Measurements from ENCODE around the gene PHLDA1. TPM values are rescaled to one million over a fixed set of nuclear protein-coding genes. Genes with fewer than 3 reads are reported as not detected.

The PHLDA1 gene
- total RNA-seq, 4 donors from 2014 or later, result 2.4 to 32.7 (median 7.9) TPM

DNA sequence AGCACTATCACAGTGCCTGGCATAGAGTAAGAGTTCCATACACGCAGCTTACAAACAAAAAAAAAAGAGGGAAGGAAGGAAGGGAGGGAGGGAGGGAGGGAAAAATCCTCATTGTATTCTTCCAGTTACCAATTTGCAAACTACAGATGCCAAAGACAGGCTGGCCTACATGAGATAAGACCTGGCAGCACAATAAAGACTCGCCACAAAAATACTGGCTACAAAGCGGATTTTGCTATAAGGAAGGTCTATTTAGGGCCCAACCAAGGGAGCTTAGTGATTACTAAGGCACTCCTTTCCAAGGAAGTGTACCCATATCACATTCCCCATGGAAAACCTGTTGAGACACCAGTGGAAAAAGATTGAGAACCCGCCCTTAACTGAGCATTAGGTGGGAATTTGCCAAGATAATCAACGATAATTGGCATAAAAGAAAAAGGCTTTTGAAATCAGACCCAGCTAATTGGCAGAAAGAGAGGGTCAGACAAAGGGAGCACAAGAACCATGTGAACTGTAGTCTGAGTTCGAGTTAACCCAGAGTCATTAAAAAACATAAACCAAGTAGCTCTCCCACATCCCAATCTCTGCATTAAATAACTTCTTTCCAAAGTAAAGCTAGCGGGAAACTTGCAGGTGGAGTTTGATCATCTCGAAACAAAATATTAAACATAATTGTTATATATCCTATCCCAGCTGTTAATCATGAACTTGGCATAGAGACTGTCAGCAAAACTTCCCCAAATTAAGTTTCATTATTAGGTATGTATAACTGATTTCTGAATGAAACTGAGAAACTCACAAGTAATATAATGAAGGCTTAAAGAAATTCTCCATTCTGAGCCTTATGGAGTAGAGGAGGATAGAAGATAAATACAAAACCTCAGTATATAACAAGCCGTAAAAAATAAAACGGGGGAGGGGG is 50.1 kb downstream of the PHLDA1 start:
- peak overlapping the region in 3 of 4 donors; percentile 18 to 33 (median 27) for H3K27ac ChIP-seq
- no peaks in the 10 kb centered on the region for H3K9me3 ChIP-seq
- H3K4me1 ChIP-seq, result peaks cover 8 to 13% of the 10 kb centered on the region in 2 donors
- TF ChIP-seq, protein P1, sequence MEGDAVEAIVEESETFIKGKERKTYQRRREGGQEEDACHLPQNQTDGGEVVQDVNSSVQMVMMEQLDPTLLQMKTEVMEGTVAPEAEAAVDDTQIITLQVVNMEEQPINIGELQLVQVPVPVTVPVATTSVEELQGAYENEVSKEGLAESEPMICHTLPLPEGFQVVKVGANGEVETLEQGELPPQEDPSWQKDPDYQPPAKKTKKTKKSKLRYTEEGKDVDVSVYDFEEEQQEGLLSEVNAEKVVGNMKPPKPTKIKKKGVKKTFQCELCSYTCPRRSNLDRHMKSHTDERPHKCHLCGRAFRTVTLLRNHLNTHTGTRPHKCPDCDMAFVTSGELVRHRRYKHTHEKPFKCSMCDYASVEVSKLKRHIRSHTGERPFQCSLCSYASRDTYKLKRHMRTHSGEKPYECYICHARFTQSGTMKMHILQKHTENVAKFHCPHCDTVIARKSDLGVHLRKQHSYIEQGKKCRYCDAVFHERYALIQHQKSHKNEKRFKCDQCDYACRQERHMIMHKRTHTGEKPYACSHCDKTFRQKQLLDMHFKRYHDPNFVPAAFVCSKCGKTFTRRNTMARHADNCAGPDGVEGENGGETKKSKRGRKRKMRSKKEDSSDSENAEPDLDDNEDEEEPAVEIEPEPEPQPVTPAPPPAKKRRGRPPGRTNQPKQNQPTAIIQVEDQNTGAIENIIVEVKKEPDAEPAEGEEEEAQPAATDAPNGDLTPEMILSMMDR (IDR thresholded peaks at IDR 0.05 in 4 of 5, conservative IDR thresholded peaks at IDR 0.05 in 1 of 5), result no peak
- no peak for TF ChIP-seq POLR2A (IDR thresholded peaks at IDR 0.05)
- no peaks in the 10 kb centered on the region for H3K27me3 ChIP-seq
- DNase-seq (no peak), ATAC-seq (no peak)
- in situ Hi-C loops (cut with MboI; ENCODE audit: low sequenced_read_pairs in 4 of 4), result no loop called here
- intact Hi-C loops (cut with DNase I; ENCODE audit: low total_unique reads), result loop anchor here (5.0 kb wide), 1 partner anchor 51 kb away; the partner anchor contains the start of gene PHLDA1
- H3K4me3 ChIP-seq, result no peak overlapping the region
- no peaks in the 10 kb centered on the region for H3K36me3 ChIP-seq

DNA sequence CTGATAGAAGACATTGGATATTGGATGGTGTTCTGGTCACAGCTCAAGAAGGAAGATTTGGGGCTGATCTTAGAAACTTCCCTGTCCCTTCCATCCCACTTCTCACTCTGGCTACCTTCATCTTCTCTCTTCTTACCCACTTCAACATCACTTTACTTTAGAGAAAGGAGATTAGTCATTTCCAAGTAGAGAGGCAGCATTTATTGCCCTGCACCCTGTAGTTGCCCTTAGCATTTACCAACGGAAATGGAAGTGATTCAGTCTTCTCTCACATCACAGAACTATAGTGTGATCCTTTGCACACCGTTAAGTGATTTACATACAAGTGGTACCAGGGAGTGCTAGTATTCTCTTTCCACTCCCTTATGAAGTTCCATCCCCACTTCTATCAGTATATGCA is 52.4 kb downstream of the PHLDA1 start:
- intact Hi-C loops (cut with DNase I; ENCODE audit: low total_unique reads) (no loop called here), in situ Hi-C loops (cut with MboI; ENCODE audit: low sequenced_read_pairs in 4 of 4) (no loop called here)
- H3K27ac ChIP-seq, result peak overlapping the region in 2 of 4 donors; percentile 46 to 71

DNA sequence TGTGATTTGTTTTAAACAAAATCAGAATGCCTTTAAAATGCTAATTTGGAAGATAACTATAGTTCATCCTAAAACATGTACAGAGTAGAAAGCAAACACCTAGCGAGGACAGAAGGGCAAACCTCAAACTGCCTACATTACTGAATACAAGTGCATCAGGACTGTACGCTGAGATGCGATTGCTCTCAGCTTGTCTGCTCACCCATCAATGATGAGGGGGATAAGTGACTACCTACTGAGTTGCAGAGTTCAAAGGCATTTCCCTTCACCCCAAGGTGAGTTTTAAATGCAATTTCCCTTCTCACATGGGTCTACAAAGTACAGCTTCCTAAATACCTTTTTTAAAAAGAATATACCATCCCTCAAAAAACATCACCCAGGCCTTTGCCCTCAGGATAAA is 52.9 kb downstream of the PHLDA1 start:
- peaks cover 8 to 17% of the 10 kb centered on the region in 2 donors for H3K4me1 ChIP-seq
- H3K27ac ChIP-seq, result peak overlapping the region; percentile 46 to 71 (median 55)
- no peaks in the 10 kb centered on the region for H3K36me3 ChIP-seq
- H3K4me3 ChIP-seq, result no peak overlapping the region
- intact Hi-C loops (cut with DNase I; ENCODE audit: low total_unique reads), result no loop called here
- TF ChIP-seq, protein P1 (IDR thresholded peaks at IDR 0.05 in 4 of 5, conservative IDR thresholded peaks at IDR 0.05 in 1 of 5), result no peak
- TF ChIP-seq POLR2A (IDR thresholded peaks at IDR 0.05), result no peak
- no peaks in the 10 kb centered on the region for H3K27me3 ChIP-seq
- in situ Hi-C loops (cut with MboI; ENCODE audit: low sequenced_read_pairs in 4 of 4), result no loop called here
- ATAC-seq (no peak), DNase-seq (no peak)
- H3K9me3 ChIP-seq, result no peaks in the 10 kb centered on the region

More for the DNA sequence above, 52.4 kb downstream of the PHLDA1 start:
- DNase-seq (no peak), ATAC-seq (no peak)
- Histone ChIP-seq H3K9me3 (no peaks in the 10 kb centered on the region), H3K27me3 (no peaks in the 10 kb centered on the region), H3K36me3 (no peaks in the 10 kb centered on the region), H3K4me1 (peaks cover 8 to 17% of the 10 kb centered on the region in 2 donors), H3K4me3 (no peak overlapping the region)
- TF ChIP-seq, protein P1 (IDR thresholded peaks at IDR 0.05 in 4 of 5, conservative IDR thresholded peaks at IDR 0.05 in 1 of 5), result no peak
- TF ChIP-seq POLR2A (IDR thresholded peaks at IDR 0.05), result no peak

DNA sequence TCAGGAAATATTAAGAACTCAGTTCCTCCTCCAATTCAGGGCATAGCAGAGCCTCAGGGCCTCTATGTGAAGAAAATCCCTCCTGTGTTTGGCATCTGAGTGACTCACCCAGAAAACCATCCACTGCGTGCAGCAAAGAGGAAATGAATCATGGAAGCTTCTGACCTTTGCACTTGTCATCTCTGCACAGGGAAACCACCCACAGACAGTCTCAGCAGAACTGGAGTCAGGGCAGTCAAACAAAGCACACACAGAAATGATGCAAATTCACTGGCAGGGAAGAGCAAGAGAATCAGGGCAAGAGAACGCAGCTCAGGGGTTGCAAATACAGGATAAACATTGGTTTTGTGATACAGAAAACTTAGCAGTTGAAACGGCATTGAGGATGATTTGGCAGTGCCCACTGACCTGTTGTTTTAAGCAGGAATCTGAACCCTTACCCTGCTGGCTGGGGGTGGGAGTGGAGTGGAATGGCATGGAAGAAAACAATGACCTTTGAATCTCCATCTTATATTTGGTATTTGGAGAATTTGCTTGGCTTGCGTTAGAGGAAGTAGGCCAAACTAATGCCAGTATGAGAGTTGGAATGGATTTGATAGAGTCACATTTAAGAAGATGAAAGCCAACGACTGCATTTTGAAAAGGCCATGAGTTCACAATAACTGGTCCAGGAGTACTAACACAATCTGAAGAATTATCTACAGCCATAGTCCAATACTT is 53.5 kb downstream of the PHLDA1 start:
- peaks cover 8 to 17% of the 10 kb centered on the region in 2 donors for H3K4me1 ChIP-seq
- no peak overlapping the region for H3K4me3 ChIP-seq
- H3K27me3 ChIP-seq, result no peaks in the 10 kb centered on the region
- in situ Hi-C loops (cut with MboI; ENCODE audit: low sequenced_read_pairs in 4 of 4), result no loop called here
- DNase-seq, result peak; percentile 19 to 40
- H3K9me3 ChIP-seq, result no peaks in the 10 kb centered on the region
- H3K27ac ChIP-seq, result peak overlapping the region; percentile 50 to 71 (median 60)
- no peak for TF ChIP-seq POLR2A (IDR thresholded peaks at IDR 0.05)
- TF ChIP-seq, protein P1 (IDR thresholded peaks at IDR 0.05 in 4 of 5, conservative IDR thresholded peaks at IDR 0.05 in 1 of 5), result no peak
- peak; percentile 84 to 89 for ATAC-seq
- intact Hi-C loops (cut with DNase I; ENCODE audit: low total_unique reads), result no loop called here
- no peaks in the 10 kb centered on the region for H3K36me3 ChIP-seq
